KMS-11 (cell line): ENCODE data around the gene ZNF639.

Source experiments
- H2AFZ ChIP-seq: fragments of 200-600 bp; sonication (generic); 2 replicates; pipeline ENCODE4 v1.6.1; 2016; ENCODE audit warnings: antibody characterized with exemption, mixed run types, low read depth
- H3K27ac ChIP-seq: fragments of 200-600 bp; sonication (generic); 2 replicates; pipeline ENCODE4 v1.6.1; 2016; ENCODE audit warnings: mild to moderate bottlenecking, mixed run types
- H3K27me3 ChIP-seq: fragments of 200-600 bp; sonication (generic); 2 replicates; pipeline ENCODE4 v1.6.1; 2017; ENCODE audit warnings: mild to moderate bottlenecking, low read depth, mixed run types, moderate library complexity; ENCODE audit not compliant: insufficient read depth
- H3K36me3 ChIP-seq: fragments of 200-600 bp; sonication (generic); 2 replicates; pipeline ENCODE4 v1.6.1; 2017; ENCODE audit warnings: mild to moderate bottlenecking, mixed run types; ENCODE audit not compliant: insufficient read depth
- H3K4me1 ChIP-seq: fragments of 200-600 bp; sonication (generic); 2 replicates; pipeline ENCODE4 v1.6.1; 2016; ENCODE audit warnings: mild to moderate bottlenecking, low read depth, mixed run types; ENCODE audit not compliant: poor library complexity, severe bottlenecking
- H3K4me2 ChIP-seq: fragments of 200-600 bp; sonication (generic); 2 replicates; pipeline ENCODE4 v1.7.0; 2016; ENCODE audit warnings: mild to moderate bottlenecking, mixed run types
- H3K4me3 ChIP-seq: fragments of 200-600 bp; sonication (generic); IDR thresholded peaks from 2 replicates; pipeline ENCODE4 v1.6.1; 2017; ENCODE audit warnings: low read depth, low read length, mixed read lengths; ENCODE audit not compliant: insufficient read depth
- H3K79me2 ChIP-seq: fragments of 200-600 bp; sonication (generic); 2 replicates; pipeline ENCODE4 v1.6.1; 2016; ENCODE audit warnings: low read depth, mixed run types; ENCODE audit not compliant: insufficient read depth
- H3K9ac ChIP-seq: fragments of 200-600 bp; sonication (generic); 2 replicates; pipeline ENCODE4 v1.6.1; 2016; ENCODE audit warnings: mild to moderate bottlenecking, mixed run types
- H4K20me1 ChIP-seq: fragments of 200-600 bp; sonication (generic); 2 replicates; pipeline ENCODE4 v1.6.1; 2016; ENCODE audit warnings: mild to moderate bottlenecking, mixed run types; ENCODE audit not compliant: insufficient read depth
- CTCF ChIP-seq: fragments of 200-600 bp; sonication (generic); conservative IDR thresholded peaks from 2 replicates; pipeline ENCODE4 v1.6.1; 2017; ENCODE audit warnings: low read depth, mild to moderate bottlenecking, antibody characterized with exemption, low read length, moderate library complexity, mixed read lengths

The ZNF639 gene

GRCh38 chr3:179321668-179322285 lies 1.1 kb upstream of the ZNF639 start:
- H3K27ac ChIP-seq = peak overlapping the region; percentile 86

GRCh38 chr3:179323197-179324110 lies 623 bp downstream of the ZNF639 start:
- Histone ChIP-seq H3K36me3 (peaks cover 8% of the 10 kb centered on the region; the same call in 1 of the 2 replicates), H4K20me1 (no peaks in the 10 kb centered on the region), H3K27me3 (no peaks in the 10 kb centered on the region), H3K9ac (peak overlapping the region; percentile 92), H3K79me2 (peaks cover 53% of the 10 kb centered on the region), H3K4me2 (peak overlapping the region; percentile 58), H3K4me3 (peak overlapping the region; percentile 64), H3K27ac (peak overlapping the region; percentile 86), H3K4me1 (peaks cover 33% of the 10 kb centered on the region), H2AFZ (peak overlapping the region; percentile 98)
- no peak for TF ChIP-seq CTCF

More at GRCh38 chr3:179321668-179322285, 1.1 kb upstream of the ZNF639 start:
- no peaks in the 10 kb centered on the region; the same call in 1 of the 2 replicates for H3K36me3 ChIP-seq
- peaks cover 36% of the 10 kb centered on the region for H3K79me2 ChIP-seq
- peak; percentile 51 for TF ChIP-seq CTCF
- peaks cover 33% of the 10 kb centered on the region for H3K4me1 ChIP-seq
- peak overlapping the region; percentile 92; the same call in 1 of the 2 replicates for H3K9ac ChIP-seq
- H4K20me1 ChIP-seq = no peaks in the 10 kb centered on the region
- H3K4me2 ChIP-seq = peak overlapping the region; percentile 88
- peak overlapping the region; percentile 4 for H3K4me3 ChIP-seq
- no peaks in the 10 kb centered on the region for H3K27me3 ChIP-seq
- H2AFZ ChIP-seq = peak overlapping the region; percentile 98

GRCh38 chr3:179324270-179324754 lies 1.5 kb downstream of the ZNF639 start:
- 0 out of 2 replicates have a peak overlapping the region, but pooled peaks have one; percentile 98 for H2AFZ ChIP-seq
- no peak overlapping the region for H3K4me3 ChIP-seq
- peak overlapping the region; percentile 92 for H3K9ac ChIP-seq
- H3K27ac ChIP-seq = peak overlapping the region; percentile 86
- H3K36me3 ChIP-seq = peaks cover 13% of the 10 kb centered on the region; the same call in 1 of the 2 replicates
- no peak for TF ChIP-seq CTCF
- H4K20me1 ChIP-seq = no peaks in the 10 kb centered on the region
- peaks cover 33% of the 10 kb centered on the region for H3K4me1 ChIP-seq
- peak overlapping the region; percentile 58 for H3K4me2 ChIP-seq
- H3K79me2 ChIP-seq = peaks cover 54% of the 10 kb centered on the region
- no peaks in the 10 kb centered on the region for H3K27me3 ChIP-seq

- Histone ChIP-seq H3K79me2 (peaks cover 31% of the 10 kb centered on the region), H3K4me3 (no peak overlapping the region), H3K36me3 (peaks cover 16% of the 10 kb centered on the region; the same call in 1 of the 2 replicates), H3K9ac (no peak overlapping the region), H2AFZ (no peak overlapping the region), H3K27me3 (no peaks in the 10 kb centered on the region), H3K4me1 (peaks cover 5% of the 10 kb centered on the region), H3K4me2 (no peak overlapping the region), H3K27ac (no peak overlapping the region), H4K20me1 (no peaks in the 10 kb centered on the region)
- TF ChIP-seq CTCF = no peak
Observed at GRCh38 chr3:179330438-179330837, 7.6 kb downstream of the ZNF639 start.
